ENCODE measurements around the gene TMEM51.

The TMEM51 gene

DNA sequence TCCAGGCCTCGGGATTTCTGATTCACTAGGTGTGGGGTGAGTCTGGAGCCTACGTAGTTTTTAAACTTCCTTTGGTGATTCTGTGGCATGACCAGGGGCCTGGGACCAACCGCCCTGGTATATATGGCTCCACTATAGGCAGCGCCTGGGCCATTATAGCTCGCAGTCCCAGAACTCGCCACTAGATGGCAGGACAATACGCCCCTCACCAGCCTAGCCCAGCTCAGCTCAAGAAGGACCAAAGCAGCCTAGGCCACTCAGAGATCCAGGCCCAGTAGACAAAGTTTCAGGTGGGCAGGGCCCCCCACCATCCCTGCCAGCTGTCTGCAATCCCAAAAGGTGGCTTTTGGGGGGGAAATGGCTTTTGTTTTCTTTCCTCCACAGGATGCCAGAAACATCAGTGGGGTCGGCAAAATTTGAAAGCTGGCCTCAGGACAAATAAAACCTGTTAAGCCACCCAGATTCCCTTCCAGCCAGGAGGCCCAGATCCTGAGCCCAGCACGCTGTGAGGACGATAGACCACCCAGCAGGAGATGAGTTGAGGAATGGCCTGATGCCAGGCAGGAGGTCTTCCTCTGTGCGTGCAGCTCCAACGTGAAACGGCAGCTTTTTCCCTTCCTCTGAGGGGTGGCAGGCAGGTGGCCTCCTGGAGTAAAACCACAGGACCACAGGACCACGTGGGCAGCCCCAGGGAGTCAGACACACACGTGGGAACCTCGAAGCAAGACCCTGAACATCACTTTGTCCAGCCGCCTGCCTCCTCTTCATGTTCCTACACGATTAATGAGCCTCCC is 24.8 kb upstream of the TMEM51 start:
- DNase-seq, result peak; percentile 33 to 55

DNA sequence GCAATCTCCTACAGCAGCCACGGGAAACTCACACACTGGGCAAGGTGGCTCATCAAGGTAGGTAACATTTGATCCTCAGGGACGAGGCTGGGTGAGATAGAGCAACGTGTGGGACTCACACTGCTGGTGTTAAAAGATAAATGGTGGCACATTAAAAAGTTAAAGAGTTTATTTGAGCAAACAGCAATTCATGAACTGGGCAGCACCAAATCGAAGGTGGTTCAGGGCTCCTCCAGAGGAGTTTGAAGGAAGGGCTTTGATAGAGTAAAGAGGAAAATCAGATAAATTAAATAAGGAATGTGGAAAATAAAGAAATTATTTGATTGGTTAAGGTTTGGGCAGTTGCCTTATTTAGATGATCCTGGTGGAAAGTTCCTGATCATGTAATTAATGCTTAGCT is 23.6 kb upstream of the TMEM51 start:
- no peak for DNase-seq

- DNase-seq, result no peak
Observed at GRCh38 chr1:15130607-15131006, 22.9 kb upstream of the TMEM51 start.

DNA sequence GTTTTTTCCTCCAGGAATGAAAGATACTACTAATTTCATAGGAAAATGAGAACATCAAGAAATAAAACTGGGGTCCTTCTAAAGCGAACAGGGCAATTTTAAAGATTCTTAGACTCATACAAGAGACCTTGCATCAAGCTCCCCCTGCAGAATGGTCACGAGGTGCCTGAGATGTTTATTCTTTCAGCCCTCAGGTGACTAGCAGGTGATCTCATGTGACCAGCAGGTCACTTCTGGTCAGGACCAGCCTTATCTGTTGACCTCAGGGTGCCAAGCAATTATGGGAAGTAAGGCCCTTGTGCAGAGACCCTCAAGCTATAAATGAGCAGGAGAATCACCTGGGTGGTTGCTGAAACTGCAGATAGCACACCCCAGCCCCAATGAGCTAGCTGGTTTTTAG is 20.6 kb upstream of the TMEM51 start:
- no peak for DNase-seq

DNA sequence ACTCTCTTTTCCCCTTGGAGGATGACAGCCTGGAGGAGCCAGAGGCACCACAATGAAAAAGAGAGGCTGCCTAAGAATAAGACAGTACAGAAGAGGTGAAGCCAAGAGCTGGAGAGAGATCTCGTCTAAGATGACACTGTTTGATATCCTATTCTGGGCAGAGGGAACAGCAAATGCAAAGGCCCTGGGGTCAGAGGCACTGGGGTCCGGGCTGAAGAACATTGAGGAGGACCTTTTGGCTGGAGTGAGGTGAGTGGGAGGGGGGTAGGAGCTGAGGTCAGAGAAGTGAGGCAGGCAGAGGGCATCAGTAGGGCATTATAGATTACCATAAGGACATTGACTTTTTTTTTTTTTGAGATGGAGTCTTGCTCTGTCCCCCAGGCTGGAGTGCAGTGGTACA is 19.3 kb upstream of the TMEM51 start:
- DNase-seq, result no peak

- peak; percentile 1 to 15 for DNase-seq
Observed at GRCh38 chr1:15135604-15136003, 17.9 kb upstream of the TMEM51 start.

DNA sequence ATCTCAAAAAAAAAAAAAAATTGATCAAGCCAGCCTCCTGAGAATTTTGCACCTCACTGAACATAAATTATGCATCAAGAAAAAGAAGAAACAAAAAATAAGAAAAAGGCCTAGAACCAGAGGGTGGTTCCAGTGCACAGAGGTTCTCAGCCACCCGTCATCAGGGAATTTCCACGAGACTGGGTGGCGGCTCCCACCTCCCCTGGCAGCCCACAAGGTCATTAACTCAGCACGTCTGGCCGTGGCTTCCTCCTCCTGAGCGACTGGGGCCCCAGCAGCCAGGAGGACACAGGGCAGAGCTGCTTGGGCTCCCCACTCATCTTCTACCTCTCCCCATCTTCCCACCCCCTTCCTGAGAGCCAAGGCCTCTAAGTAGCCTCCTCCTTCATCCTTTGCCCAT is 15.7 kb upstream of the TMEM51 start:
- no peak for DNase-seq

GRCh38 chr1:15139654-15140350 is 13.7 kb upstream of the TMEM51 start:
- DNase-seq, result no peak

DNA sequence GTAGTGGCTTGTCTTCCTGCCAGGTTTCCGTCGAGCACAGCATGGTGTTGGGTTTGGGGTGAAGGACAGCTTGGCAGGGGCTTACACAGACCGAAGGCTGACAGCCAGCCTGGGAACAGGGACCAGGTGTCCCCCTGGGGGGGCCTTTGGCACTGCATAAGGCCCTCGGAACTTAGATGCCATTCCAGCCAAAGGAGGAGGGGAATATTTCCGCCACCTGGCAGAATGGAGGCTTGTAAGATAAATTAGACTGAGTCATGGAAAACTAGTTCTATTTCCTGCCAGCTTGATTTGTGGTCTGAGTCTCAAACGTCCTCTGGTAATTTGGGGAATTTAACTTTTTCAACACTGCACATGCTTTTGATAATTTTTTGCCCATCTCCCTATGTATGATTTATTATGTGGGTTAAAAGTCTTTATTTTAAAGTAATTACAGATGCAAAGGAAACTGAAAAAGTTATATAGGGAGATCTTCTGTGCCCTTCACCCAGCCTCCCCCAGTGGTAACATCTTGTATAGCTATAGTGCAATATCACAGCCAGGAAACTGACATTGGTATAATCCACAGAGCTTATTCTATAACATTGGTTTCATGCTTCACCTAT is 11.5 kb upstream of the TMEM51 start:
- no peak for DNase-seq

- DNase-seq, result no peak
Observed at GRCh38 chr1:15145327-15145726, 8.2 kb upstream of the TMEM51 start.

DNA sequence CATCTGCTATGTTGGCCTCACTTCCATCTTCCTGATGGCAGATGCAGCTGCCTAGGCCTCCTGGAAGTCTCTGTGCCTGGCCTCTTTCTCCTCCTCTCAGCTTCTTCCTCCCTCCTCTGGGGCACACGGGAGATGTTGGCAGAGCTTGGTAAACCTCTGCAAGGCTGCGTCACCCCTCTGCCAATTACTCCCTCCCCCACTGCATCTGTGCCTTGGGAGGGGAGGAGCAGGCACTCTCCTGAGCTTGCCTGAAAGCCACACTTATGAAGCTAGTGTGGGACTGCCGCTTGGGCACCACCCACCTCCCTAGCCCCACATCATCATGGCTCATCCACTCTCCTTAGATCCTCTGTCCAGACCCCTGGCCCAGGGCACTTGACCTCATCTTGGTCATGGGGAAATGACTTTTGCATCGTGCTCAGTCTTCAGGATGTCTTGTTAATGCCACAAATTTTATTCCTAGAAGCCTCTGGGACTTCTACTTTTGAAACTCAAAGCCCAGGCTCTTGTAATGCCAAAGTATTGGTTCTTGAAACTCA is 7.3 kb upstream of the TMEM51 start:
- no peak for DNase-seq

DNA sequence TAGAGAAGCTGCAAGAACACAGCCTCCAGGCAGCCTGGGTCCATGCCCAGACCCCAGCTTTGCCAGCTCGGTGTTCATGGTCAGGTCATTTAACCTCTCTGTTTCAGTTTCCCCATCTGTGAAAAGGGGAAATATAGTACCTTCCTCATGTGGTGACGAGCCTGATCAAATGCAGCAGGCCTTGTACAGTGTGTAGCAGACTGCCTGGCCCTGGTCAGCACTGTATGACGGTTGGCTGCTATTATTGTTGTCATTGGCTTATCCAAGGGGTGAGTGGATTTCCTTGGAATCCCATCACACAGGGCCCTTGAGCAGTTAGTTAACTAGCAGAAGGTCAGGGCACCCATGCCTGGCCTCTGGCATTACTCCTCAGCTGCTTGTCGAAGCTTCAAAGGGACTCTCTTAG is 6.6 kb upstream of the TMEM51 start:
- no peak for DNase-seq

GRCh38 chr1:15148004-15148403 is 5.5 kb upstream of the TMEM51 start:
- DNase-seq, result no peak

- no peak for DNase-seq
Observed at GRCh38 chr1:15148475-15148874, 5.1 kb upstream of the TMEM51 start.

- DNase-seq, result no peak
Observed at GRCh38 chr1:15148941-15149340, 4.6 kb upstream of the TMEM51 start.

- DNase-seq, result no peak
Observed at GRCh38 chr1:15150376-15150775, 3.2 kb upstream of the TMEM51 start.

GRCh38 chr1:15151377-15151806 is 2.2 kb upstream of the TMEM51 start:
- no peak for DNase-seq

GRCh38 chr1:15151871-15152270 is 1.7 kb upstream of the TMEM51 start:
- no peak for DNase-seq

DNA sequence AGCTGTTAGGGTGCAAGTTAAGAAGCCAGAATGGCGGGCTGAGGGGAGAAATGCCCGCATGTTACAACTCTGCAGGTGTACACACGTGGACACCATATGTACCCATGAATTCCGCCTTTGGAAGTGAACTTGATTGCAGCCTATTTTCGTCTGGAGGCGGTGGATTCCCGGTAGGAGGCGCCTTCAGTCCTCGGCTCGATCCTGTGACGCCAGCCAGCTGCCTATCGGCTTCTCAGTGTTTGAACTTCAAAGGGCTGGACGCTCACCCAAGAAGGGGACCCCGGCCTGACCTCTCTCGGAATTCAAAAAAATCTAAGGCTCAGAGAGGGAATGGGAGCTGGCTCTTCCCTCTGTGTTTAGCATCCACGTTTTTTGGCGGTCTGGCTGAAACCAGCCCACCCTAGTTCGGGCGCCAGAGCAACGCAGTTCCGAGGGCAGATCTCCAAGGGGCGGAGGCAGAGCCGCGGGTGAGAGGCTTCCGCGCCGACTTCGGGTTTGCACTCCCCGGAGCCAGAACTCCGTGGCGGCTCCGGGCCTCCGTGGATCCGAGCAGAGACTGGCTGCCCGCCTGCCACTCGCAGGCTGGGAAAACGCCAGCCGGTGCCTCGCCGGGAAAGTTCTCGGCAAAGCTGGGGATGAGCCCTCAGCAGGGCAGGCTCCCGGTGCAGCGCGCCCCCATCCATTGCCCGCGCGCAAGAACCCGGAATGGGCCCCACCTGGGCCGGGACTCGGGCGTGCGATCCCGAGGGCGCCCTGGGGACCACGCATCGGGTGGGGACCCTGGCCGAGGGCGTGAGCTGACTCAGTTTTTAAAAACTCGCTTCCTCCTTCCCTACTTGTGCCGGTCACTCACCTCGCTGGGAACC is 996 bp upstream of the TMEM51 start:
- DNase-seq, result no peak

- no peak for DNase-seq
Observed at GRCh38 chr1:15153842-15154479, 414 bp downstream of the TMEM51 start.

DNA sequence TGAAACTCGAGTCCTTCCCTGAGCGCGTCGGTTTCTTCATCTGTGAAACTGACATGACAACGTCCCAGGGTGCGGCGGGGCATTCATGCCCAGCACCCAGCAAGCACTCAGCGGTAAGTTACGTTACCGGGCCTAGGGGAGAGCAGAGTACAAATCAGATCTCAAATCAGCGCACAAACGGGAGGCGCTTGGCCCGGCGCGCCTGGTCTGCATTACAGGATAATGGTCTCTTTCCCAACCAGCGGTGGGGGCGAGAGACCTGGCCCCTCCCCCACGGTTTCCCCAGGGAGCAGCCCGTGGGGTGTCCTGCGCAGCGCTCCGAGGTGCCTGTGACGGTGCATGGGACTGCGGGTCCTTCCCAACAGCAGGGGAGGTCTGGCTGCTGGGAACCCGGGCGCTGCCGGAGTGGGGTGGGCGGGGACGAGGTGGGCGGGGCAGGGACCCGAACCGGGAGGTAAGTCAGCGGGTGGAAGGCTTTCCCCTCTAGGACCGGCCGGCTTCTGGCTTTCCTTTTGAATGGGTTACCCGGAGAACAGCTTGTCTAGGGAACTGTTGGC is 1.0 kb downstream of the TMEM51 start:
- DNase-seq, result no peak

- no peak for DNase-seq
Observed at GRCh38 chr1:15155191-15155590, 1.6 kb downstream of the TMEM51 start.

Measured in Kasumi-1 (cell line).